Measurements from ENCODE around the gene MARCKS. TPM values are rescaled to one million over a fixed set of nuclear protein-coding genes. Genes with fewer than 3 reads are reported as not detected.

MARCKS gene
- total and polyA plus RNA-seq, 2 experiments from 2014 or later, result 95.5 to 129 TPM

GRCh38 chr6:113818578-113818977, 38.6 kb upstream of the MARCKS start:
- Histone ChIP-seq H3K79me2 (no peaks in the 10 kb centered on the region), H3K4me1 (ENCODE audit: insufficient read depth) (peaks cover 14% of the 10 kb centered on the region), H3K9me2 (replicated peaks; ENCODE audit: insufficient read depth) (no peaks in the 10 kb centered on the region), H3K9me3 (ENCODE audit: low read depth) (no peaks in the 10 kb centered on the region), H3K36me3 (replicated peaks; ENCODE audit: insufficient read depth, low read depth) (no peaks in the 10 kb centered on the region), H3K27ac (peak overlapping the region; percentile 43), H2AFZ (no peak overlapping the region), H4K20me1 (ENCODE audit: insufficient read depth, poor library complexity, severe bottlenecking) (no peaks in the 10 kb centered on the region), H3K4me2 (peak overlapping the region; percentile 39), H3K4me3 (no peak overlapping the region), H3K27me3 (no peaks in the 10 kb centered on the region)
- TF ChIP-seq, protein P1, sequence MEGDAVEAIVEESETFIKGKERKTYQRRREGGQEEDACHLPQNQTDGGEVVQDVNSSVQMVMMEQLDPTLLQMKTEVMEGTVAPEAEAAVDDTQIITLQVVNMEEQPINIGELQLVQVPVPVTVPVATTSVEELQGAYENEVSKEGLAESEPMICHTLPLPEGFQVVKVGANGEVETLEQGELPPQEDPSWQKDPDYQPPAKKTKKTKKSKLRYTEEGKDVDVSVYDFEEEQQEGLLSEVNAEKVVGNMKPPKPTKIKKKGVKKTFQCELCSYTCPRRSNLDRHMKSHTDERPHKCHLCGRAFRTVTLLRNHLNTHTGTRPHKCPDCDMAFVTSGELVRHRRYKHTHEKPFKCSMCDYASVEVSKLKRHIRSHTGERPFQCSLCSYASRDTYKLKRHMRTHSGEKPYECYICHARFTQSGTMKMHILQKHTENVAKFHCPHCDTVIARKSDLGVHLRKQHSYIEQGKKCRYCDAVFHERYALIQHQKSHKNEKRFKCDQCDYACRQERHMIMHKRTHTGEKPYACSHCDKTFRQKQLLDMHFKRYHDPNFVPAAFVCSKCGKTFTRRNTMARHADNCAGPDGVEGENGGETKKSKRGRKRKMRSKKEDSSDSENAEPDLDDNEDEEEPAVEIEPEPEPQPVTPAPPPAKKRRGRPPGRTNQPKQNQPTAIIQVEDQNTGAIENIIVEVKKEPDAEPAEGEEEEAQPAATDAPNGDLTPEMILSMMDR (IDR thresholded peaks at IDR 0.05; ENCODE audit: poor library complexity), result no peak
- no peak for TF ChIP-seq EZH2 (IDR thresholded peaks at IDR 0.05; ENCODE audit: borderline replicate concordance)
- TF ChIP-seq EZH2phosphoT487 (IDR thresholded peaks at IDR 0.05; ENCODE audit: low read depth, severe bottlenecking, unreplicated experiment), result no peak
- DNase-seq (ENCODE audit: low spot score), result no peak
- WGBS (ENCODE audit: low lambda C conversion rate, missing lambda C conversion rate), result 97% methylated on average over 1 of the region's 1 CpG

DNA sequence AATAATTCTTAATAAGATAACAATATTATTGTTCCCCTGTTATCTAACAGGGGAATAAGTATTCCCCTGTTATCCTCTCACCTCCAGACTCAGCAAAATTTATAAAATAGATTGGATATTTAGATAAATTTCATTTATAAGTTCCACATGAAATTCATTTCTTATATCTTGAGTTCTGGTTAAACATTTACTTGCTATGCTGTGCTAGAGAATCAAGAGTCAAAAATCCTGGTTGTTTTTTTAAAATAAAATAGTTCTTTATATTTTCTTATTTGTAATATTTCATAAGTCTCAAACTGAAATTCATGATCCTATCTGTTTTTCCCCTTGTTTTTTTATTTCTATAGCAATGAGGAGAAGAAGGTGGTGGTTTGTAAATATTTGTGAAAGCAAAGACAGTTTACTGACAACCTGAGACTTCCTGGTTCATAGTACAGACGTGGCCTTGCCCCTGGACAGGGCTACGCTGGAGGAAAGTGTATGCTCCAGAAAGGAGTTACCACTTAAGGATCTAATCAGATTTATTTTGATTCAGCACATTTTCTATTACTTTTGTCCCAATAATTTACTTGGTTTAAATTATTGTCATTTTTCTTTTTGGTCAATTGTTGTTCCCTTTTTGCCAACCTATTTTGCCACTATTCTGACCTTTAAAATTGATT, 37.8 kb upstream of the MARCKS start:
- Histone ChIP-seq H3K9me2 (replicated peaks; ENCODE audit: insufficient read depth) (no peaks in the 10 kb centered on the region), H3K9me3 (ENCODE audit: low read depth) (no peaks in the 10 kb centered on the region), H2AFZ (peak overlapping the region; percentile 1), H3K4me1 (ENCODE audit: insufficient read depth) (peaks cover 14% of the 10 kb centered on the region), H3K4me3 (no peak overlapping the region), H3K4me2 (peak overlapping the region; percentile 39), H4K20me1 (ENCODE audit: insufficient read depth, poor library complexity, severe bottlenecking) (no peaks in the 10 kb centered on the region), H3K36me3 (replicated peaks; ENCODE audit: insufficient read depth, low read depth) (no peaks in the 10 kb centered on the region), H3K27me3 (no peaks in the 10 kb centered on the region), H3K27ac (peak overlapping the region; percentile 43), H3K79me2 (no peaks in the 10 kb centered on the region)
- DNase-seq (ENCODE audit: low spot score), result peak; percentile 37
- 42% methylated on average over 2 of the region's 2 CpGs for WGBS (ENCODE audit: low lambda C conversion rate, missing lambda C conversion rate)
- TF ChIP-seq EZH2phosphoT487 (IDR thresholded peaks at IDR 0.05; ENCODE audit: low read depth, severe bottlenecking, unreplicated experiment) (no peak), EZH2 (IDR thresholded peaks at IDR 0.05; ENCODE audit: borderline replicate concordance) (no peak)
- TF ChIP-seq, protein P1 (IDR thresholded peaks at IDR 0.05; ENCODE audit: poor library complexity), result no peak

- Histone ChIP-seq H3K4me2 (no peak overlapping the region), H2AFZ (no peak overlapping the region), H3K79me2 (no peaks in the 10 kb centered on the region), H4K20me1 (ENCODE audit: insufficient read depth, poor library complexity, severe bottlenecking) (no peaks in the 10 kb centered on the region), H3K9me3 (ENCODE audit: low read depth) (no peaks in the 10 kb centered on the region), H3K9me2 (replicated peaks; ENCODE audit: insufficient read depth) (no peaks in the 10 kb centered on the region), H3K4me3 (no peak overlapping the region), H3K4me1 (ENCODE audit: insufficient read depth) (peaks cover 14% of the 10 kb centered on the region), H3K36me3 (replicated peaks; ENCODE audit: insufficient read depth, low read depth) (no peaks in the 10 kb centered on the region), H3K27ac (no peak overlapping the region), H3K27me3 (no peaks in the 10 kb centered on the region)
- DNase-seq (ENCODE audit: low spot score), result no peak
- TF ChIP-seq EZH2phosphoT487 (IDR thresholded peaks at IDR 0.05; ENCODE audit: low read depth, severe bottlenecking, unreplicated experiment), result no peak
- no peak for TF ChIP-seq EZH2 (IDR thresholded peaks at IDR 0.05; ENCODE audit: borderline replicate concordance)
- TF ChIP-seq, protein P1 (IDR thresholded peaks at IDR 0.05; ENCODE audit: poor library complexity), result no peak
- WGBS (ENCODE audit: low lambda C conversion rate, missing lambda C conversion rate), result 100% methylated on average over 5 of the region's 5 CpGs
Observed at GRCh38 chr6:113820761-113821160, 36.4 kb upstream of the MARCKS start.
